Motor neuron (in vitro differentiated cells): ENCODE results near the gene TMEM167B. TPM values are rescaled to one million over a fixed set of nuclear protein-coding genes. Genes with fewer than 3 reads are reported as not detected.

Source experiments
- ATAC-seq, 8 experiments: fragments of 200-7000 bp; cut with Tn5 transposase; replicated peaks in 6 of 8; 2 replicates each; pipeline ENCODE4 v1.8.0; 2021; ENCODE audit warnings: mild to moderate bottlenecking in 8 of 8, moderate library complexity in 8 of 8
- H3K27ac ChIP-seq, 2 donors: fragments of 250-450 bp; sonication (Bioruptor Pico); 2 replicates each; pipeline ENCODE4 v1.9.0; 2021; ENCODE audit warnings: antibody characterized with exemption in 2 of 2, mild to moderate bottlenecking in 2 of 2, moderate library complexity in 1 of 2
- H3K4me1 ChIP-seq, 2 donors: fragments of 250-450 bp; sonication (Bioruptor Pico); replicated peaks in 1 of 2; 2 replicates each; pipeline ENCODE4 v1.6.1; 2021; ENCODE audit warnings: antibody characterized with exemption in 2 of 2, mild to moderate bottlenecking in 2 of 2, moderate library complexity in 1 of 2
- H3K4me3 ChIP-seq, 5 donors: fragments of 250-450 bp; sonication (Bioruptor Pico); 2 replicates each; pipeline ENCODE4 v1.9.0; 2021; ENCODE audit warnings: antibody characterized with exemption in 5 of 5, mild to moderate bottlenecking in 5 of 5, moderate library complexity in 4 of 5
- WGBS, 10 experiments: fragments of 450-650 bp; shearing (Covaris generic); methylation state at CpG; one replicate each; pipeline ENCODE4 v1.0.0; 2022; 5-methylcytosine and 5-hydroxymethylcytosine counted together
- in situ Hi-C, 9 experiments: fragments of 400-800 bp; cut with MboI; loops; one replicate each; pipeline ENCODE4 v1.15.0; 2021; ENCODE audit warnings: low sequenced_read_pairs in 9 of 9, low pct_unique_long_range_greater_than_20kb in 2 of 9; ENCODE audit not compliant: unreplicated experiment in 9 of 9
- total RNA-seq, 8 experiments: library from RNA; unstranded; fragments of 300-600 nt; gene quantifications; 2 replicates each; pipeline versions ENCODE4 v1.2.3 to v1.2.4, GENCODE V29; 2022

Gene TMEM167B
- total RNA-seq, 8 experiments from 2014 or later = 20.1 to 72.2 (median 46.4) TPM

DNA sequence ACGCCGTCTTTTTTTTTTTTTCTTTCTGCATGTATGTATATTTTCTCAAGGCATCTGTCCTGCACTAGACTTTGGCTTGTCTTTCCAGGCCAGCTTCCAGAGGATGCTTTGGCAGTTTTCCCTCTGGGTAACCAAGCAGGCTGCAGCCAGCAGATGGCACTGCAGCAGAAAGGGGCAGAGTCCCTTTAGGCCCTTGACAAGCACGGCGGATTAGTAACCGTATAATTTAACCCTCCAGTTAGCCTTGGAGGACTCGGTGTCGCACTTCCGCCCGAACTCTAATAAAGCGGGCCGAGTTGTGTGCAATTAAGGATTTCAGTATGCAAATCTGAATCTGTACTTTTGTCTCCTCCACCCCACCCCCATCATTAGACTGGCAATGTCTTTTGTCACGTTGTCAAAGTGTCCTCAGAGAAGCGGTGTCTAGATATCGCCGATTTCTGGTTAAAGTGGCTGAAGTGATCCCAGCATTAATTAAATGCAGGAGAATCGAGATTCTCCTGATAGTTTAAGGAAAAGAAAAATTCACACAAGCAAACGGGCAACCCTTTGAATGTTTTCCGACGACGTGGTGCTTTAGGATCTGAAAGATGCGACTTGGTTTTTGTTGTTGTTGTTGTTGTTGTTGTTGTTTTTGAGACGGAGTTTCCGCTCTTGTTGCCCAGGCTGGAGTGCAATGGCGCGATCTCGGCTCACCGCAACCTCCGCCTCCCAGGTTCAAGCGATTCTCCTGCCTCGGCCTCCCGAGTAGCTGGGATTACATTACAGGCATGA is 1.1 kb upstream of the TMEM167B start:
- in situ Hi-C loops = no loop called here
- ATAC-seq = peak in 4 of 8 experiments; percentile 4 to 35 (median 25)

DNA sequence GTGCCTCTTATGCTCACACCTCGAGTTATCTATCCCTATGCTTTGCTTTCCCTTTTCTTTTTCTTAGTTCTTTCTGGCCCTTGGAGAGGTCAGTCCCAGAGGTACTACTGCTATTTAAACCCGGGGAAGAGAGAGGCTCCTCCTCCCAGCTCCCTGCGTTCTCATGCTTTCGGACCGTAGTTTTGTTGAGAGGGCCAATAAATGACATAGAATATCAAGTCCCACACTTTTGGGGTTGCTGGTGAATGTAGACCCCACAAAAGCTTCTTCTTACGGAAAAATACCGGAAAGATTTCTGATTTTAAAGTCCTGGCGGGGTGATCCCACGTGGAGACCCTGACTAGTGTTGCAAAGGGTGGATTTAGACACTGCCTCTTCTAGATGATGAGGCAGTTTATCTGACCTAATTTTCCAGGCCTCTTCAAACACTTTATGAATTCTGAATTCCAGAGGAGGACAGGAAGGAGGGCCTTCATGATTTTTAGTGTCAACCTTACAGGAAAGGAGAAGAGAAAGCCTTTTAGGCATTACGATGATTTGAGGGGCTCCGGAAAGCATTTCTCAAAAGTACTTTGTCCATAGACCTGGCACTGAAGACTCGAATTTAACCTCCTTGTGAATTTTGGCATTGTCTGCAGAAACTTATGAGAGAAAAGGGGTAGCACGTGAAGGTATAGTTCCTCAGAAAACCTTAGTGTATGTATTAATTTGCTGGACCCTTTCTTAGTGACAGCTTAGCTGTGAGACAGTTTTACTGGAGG is 694 bp downstream of the TMEM167B start:
- H3K4me1 ChIP-seq = peaks cover 19 to 20% of the 10 kb centered on the region in 2 donors
- H3K4me3 ChIP-seq = peak overlapping the region; percentile 78 to 98 (median 89)
- peak; percentile 64 to 79 (median 70) for ATAC-seq
- H3K27ac ChIP-seq = peak overlapping the region; percentile 93 to 96
- in situ Hi-C loops = no loop called here
- 0 to 17% (median 6%) methylated on average over 1 to 13 of the region's 13 CpGs for WGBS, 10 experiments

More for the DNA sequence above, 1.1 kb upstream of the TMEM167B start:
- 13 to 88% (median 78%) methylated on average over 3 to 25 of the region's 31 CpGs; no CpG with 5 or more reads in 1 of the 10 experiments for WGBS, 10 experiments
- Histone ChIP-seq H3K4me1 (peaks cover 24 to 26% of the 10 kb centered on the region in 2 donors), H3K27ac (peak overlapping the region; percentile 34 to 69), H3K4me3 (peak overlapping the region in 1 of 5 donors; percentile 82)

DNA sequence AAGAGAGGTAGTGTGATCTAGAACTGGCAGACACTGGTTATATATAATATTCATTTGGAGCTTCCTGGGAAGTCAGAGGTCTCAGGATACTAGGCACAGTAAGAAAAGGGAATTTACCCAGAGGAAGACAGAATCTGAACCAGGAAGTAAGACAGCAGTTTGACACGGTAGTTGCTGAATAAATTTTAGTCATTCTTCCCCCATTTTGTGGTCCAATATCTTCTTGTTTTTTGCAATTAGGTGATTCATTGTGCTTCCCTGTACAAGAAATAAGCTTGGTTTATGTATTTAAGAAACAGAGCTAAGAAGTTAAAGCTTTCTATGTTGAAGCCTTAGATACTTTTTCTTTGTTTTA is 1.3 kb downstream of the TMEM167B start:
- ATAC-seq = no peak
- Histone ChIP-seq H3K4me3 (peak overlapping the region; percentile 78 to 98 (median 89)), H3K4me1 (peaks cover 19 to 20% of the 10 kb centered on the region in 2 donors), H3K27ac (peak overlapping the region; percentile 93 to 96)
- WGBS, 10 experiments = 0 to 15% (median 0%) methylated on average over 1 of the region's 1 CpG; no CpG with 5 or more reads in 2 of the 10 experiments
- in situ Hi-C loops = no loop called here

DNA sequence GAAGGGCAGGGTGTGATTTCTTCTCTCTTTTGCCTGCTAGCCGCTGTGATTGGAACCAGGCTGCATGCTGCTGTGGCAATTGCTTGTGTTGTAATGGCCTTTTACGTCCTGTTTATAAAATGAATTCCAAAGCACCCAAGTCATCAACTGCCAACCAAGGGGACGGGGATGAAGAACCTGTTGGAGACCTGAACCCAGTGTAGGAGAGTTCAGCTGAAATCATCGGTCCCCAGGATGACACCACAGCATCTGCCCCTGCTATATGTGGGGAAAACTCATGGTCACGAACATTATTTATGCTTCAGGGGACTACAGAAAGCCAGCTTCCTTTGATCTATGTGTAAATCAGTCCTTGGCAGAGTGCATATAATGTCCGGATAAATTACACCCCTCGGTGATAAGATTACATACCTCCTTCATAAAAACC is 3.8 kb downstream of the TMEM167B start:
- H3K27ac ChIP-seq = no peak overlapping the region
- 17 to 100% (median 82%) methylated on average over 2 to 6 of the region's 7 CpGs; no CpG with 5 or more reads in 2 of the 10 experiments for WGBS, 10 experiments
- ATAC-seq = no peak

DNA sequence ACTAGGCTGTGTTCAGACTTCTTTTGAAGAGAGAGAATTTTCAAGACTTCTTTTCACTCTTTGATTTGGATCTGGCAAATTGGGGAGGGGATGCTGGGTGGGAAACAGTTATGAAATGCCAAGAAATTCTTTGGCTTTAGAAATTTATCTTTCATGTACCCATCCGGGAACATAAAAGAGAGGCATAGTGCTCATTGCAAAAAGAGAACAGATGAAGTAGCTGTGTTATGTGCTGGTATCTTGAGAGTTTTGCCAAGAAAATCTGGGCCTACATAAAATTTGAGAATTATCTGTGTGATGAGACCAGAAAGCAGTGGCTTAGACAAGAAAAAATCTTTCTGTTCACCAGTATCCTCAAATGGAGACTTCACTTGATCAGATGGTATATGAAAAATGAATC is 4.3 kb downstream of the TMEM167B start:
- no peak overlapping the region for H3K4me3 ChIP-seq
- no peak overlapping the region for H3K27ac ChIP-seq
- in situ Hi-C loops = no loop called here
- peaks cover 15 to 18% of the 10 kb centered on the region in 2 donors for H3K4me1 ChIP-seq
- no peak for ATAC-seq
- WGBS, 10 experiments = 75 to 100% (median 88%) methylated on average over 1 of the region's 1 CpG; no CpG with 5 or more reads in 1 of the 10 experiments

More for the DNA sequence above, 3.8 kb downstream of the TMEM167B start:
- in situ Hi-C loops = no loop called here
- Histone ChIP-seq H3K4me1 (peaks cover 16 to 19% of the 10 kb centered on the region in 2 donors), H3K4me3 (no peak overlapping the region)

DNA sequence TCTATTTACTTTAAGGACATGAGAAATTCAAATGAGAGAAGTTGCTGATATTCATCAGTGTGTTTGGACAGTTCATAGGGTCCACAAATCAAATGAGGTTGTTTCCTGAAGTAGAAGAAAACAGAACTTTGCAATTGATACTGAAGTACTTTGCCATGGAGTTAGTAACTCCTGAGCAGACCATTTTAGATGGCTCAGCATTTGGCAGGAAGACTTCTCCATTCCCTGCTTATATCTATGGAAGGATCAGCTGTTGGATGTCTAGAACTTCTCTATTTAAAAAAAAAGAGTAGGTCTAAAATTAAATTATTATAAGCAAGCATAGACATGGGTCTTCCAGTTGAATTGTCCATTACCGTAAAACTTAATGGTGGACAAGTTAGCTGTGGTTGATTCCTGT is 5.1 kb downstream of the TMEM167B start:
- no peak for ATAC-seq
- Histone ChIP-seq H3K4me3 (no peak overlapping the region), H3K27ac (no peak overlapping the region), H3K4me1 (peaks cover 11 to 14% of the 10 kb centered on the region in 2 donors)
- WGBS, 10 experiments = 80 to 100% (median 100%) methylated on average over 1 of the region's 1 CpG; no CpG with 5 or more reads in 1 of the 10 experiments
- in situ Hi-C loops = no loop called here

DNA sequence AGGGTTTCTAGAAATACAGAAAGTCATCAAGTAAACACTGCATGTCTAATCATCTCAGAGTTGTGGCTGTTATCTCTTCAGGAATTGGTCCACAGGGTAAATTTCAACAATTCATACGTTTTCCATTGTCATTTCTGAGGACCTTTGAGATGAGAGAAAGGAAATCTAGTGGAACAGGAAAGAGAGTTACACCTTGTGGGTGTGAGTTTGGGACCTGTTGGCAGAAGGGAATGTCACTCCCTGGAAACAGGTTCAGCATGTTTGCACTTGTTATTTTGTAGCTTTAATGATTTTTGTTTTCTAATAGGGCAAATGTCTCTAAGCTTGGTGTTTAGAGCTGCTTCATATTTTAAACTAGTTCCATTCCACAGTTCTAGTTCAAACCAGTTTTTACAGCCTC is 5.6 kb downstream of the TMEM167B start:
- in situ Hi-C loops = no loop called here
- no peak for ATAC-seq
- no peak overlapping the region for H3K4me3 ChIP-seq
- H3K27ac ChIP-seq = no peak overlapping the region
- peaks cover 13 to 14% of the 10 kb centered on the region in 2 donors for H3K4me1 ChIP-seq
- 30 to 93% (median 54%) methylated on average over 1 of the region's 1 CpG; no CpG with 5 or more reads in 4 of the 10 experiments for WGBS, 10 experiments

DNA sequence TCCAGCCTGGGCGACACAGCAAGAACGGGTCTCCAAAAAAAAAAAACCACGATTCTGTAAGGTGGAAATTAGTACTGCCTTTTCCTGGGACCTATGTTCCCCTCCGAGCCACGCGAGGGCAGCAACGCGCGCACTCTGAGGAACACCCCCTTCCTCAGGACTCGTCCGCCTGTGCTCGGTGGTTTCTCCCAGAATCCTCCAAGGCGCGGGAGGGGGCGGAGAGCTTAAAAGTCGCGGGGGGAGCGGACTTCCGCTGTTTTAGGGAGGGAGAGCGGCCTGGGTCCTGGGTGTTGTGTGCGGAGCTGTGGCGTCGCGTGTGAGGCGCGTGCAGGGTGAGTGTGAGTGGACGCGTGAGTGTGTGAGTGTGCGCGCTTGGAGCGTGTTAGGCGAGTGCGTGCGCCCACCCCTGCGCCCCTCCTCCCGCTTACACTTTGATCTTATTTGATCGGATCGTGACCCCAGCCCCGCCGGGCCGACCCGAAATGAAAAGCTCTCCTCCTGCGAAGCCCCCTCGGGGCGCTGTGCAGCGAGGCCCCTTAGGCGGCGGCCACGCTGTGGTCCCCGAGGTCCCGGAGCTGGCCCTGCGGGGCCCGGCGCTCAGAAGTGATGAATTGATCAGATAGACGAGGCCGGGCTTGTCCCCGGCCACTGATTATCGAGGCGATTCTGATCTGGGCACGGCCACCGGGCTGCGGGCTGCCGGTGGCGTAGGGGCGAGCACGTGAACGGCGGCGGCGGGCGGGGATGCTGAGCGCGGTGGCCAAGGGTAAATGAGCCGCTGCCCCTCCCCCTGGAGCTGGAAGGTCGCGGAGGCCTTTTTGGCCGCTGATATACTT is 9.6 kb downstream of the TMEM167B start:
- peak overlapping the region; percentile 90 to 92 for H3K27ac ChIP-seq
- in situ Hi-C loops = no loop called here
- peak; percentile 90 to 97 (median 94) for ATAC-seq
- peak overlapping the region; percentile 58 to 86 (median 71) for H3K4me3 ChIP-seq
- peaks cover 6 to 10% of the 10 kb centered on the region in 2 donors for H3K4me1 ChIP-seq
- 0 to 1% (median 0%) methylated on average over 1 to 19 of the region's 77 CpGs; no CpG with 5 or more reads in 2 of the 10 experiments for WGBS, 10 experiments

DNA sequence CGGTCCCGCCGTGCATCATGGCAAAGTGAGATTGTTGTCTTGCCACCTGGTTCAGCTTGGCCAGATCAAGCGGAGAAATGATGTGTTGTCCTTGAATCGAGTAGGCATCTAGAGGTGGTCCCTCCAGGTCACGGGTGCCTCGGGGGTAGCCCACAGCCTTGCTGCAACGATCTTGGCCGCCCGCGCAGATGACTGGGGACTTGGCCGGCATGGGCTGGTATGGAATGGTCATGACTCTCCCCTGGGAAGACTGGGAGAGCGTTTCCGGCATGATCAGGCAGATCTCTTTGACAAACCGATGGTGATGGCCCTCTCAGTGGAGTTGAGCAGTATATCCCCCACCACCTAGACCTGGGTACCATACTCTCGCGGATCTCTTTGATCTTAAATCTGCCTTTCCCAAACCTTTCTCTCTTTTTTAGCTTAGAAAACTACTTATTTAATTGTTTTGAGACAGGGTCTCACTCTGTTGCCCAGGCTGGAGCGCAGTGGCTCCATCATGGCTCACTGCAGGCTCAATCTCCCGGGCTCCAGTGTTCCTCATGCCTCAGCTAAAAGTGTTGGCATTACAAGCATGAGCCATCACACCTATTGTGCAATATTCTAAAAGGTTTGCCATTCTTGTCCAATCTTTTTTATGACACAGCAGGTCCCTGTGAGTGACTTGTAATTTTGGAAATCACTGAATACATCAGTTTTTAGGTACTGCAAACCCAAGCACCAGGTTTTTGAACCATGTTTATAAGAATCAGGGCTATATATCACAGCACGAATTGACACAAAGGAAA is 14.0 kb downstream of the TMEM167B start:
- WGBS, 10 experiments = 69 to 93% (median 83%) methylated on average over 1 to 17 of the region's 20 CpGs; no CpG with 5 or more reads in 2 of the 10 experiments
- Histone ChIP-seq H3K4me3 (no peak overlapping the region), H3K4me1 (peaks cover 6 to 9% of the 10 kb centered on the region in 2 donors), H3K27ac (no peak overlapping the region)
- in situ Hi-C loops = no loop called here
- no peak for ATAC-seq

DNA sequence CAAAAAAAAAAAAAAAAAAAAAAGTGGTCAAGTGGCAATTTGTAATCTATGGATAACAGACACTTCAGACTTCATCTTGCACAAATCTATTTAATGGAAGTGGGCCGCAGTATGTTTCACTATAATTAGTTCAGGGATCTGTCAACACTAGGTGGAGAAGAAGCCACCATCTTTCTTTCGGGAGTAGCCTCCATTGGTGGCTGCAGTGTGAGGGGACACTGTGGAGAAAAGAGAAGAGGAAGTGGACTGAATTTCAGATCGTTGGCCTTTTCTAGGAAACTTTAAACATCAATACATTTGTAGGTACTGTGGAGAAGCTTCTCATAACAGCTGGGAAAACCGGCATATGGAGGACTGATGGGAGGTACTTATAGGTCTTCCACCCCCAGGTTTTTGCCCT is 15.3 kb downstream of the TMEM167B start:
- Histone ChIP-seq H3K4me1 (peaks cover 6 to 7% of the 10 kb centered on the region in 2 donors), H3K27ac (no peak overlapping the region), H3K4me3 (no peak overlapping the region)
- WGBS, 10 experiments = 75 to 100% (median 86%) methylated on average over 1 to 4 of the region's 4 CpGs; no CpG with 5 or more reads in 2 of the 10 experiments
- no peak for ATAC-seq
- in situ Hi-C loops = no loop called here

DNA sequence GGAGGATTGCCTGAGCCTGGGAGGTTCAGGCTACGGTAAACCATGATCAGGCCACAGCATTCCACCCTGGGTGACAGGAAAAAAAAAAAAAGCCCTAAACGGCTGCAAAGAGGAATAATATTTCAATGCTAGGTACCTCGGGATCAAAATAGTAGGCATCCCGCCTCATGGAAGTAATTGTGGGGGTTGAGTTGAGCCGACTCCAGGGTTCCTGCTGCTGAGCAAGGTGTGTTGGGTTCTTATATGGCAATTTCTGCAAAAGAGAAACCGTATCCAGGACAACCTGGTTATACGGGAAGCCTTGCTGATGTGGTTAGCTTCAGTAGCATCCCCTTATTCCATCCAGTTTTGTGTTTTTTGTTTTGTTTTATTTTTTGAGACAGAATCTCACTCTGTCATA is 17.2 kb downstream of the TMEM167B start:
- Histone ChIP-seq H3K27ac (no peak overlapping the region), H3K4me3 (no peak overlapping the region), H3K4me1 (peaks cover 10 to 11% of the 10 kb centered on the region in 2 donors)
- in situ Hi-C loops = no loop called here
- no peak for ATAC-seq
- 32 to 85% (median 70%) methylated on average over 3 to 7 of the region's 7 CpGs; no CpG with 5 or more reads in 1 of the 10 experiments for WGBS, 10 experiments

DNA sequence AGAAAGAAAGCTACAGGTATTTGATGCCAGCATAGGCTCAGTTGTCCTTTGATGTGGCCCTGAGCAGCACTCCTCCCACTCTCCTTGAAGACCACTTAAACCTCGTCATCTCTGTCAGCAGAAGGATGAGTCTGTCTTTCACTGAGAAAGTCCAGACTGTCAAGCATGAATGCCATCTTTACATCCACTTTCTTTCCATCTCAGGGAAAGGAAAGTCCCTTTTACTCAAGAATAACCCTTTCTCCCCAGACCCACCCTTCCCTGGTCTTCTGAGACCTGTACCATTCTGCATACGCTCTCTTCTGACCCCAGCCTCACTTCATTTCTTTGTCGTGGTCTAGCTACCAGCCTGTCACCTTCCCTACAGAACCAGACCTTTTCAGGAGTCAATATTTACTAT is 19.3 kb downstream of the TMEM167B start:
- Histone ChIP-seq H3K27ac (no peak overlapping the region), H3K4me3 (no peak overlapping the region), H3K4me1 (peaks cover 15 to 25% of the 10 kb centered on the region in 2 donors)
- in situ Hi-C loops = no loop called here
- 30 to 100% (median 64%) methylated on average over 1 to 3 of the region's 3 CpGs; no CpG with 5 or more reads in 1 of the 10 experiments for WGBS, 10 experiments
- ATAC-seq = no peak
